HepG2 (cell line): ENCODE measurements around the gene POLE4.

Source experiments
- CREB1 ChIP-seq, 2 experiments: fragments of 450-650 bp in 1 of 2; IDR thresholded peaks; 2 replicates each; pipeline ENCODE4 v1.6.1; 2016 to 2017; ENCODE audit warnings: control low read depth in 1 of 2, mild to moderate bottlenecking in 1 of 2, missing compliant biosample characterization in 1 of 2, missing genetic modification characterization in 1 of 2
- EZH2 ChIP-seq: conservative IDR thresholded peaks from 2 replicates; pipeline ENCODE4 v1.6.1; 2012; ENCODE audit warnings: mild to moderate bottlenecking, low read depth, low read length, moderate library complexity
- NR3C1 ChIP-seq: sonication (generic); formaldehyde crosslinking; IDR thresholded peaks from 2 replicates; pipeline ENCODE4 v1.4.0; 2020; ENCODE audit warnings: missing genetic modification reagents

DNA sequence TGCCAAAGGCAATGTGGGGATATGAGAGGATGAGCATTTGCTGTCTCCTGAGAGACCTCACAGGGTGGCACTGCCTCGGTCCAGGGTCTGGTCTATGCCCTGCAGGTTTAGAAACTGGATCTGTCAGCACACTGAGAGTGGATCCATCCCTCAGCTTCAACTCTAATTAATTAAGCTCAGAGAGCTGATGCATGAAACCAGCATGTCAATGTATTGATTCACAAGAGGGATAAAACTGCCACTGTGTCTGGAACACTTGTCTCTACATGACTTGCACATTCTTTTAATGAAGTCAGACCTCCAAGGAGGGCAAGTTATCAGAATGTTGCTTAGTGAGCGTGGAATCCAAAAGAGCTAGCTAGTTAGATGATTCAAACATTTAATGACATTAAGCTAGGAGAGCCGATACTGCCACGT, 22.5 kb upstream of the POLE4 start:
- TF ChIP-seq NR3C1 (no peak), EZH2 (no peak), CREB1 (IDR thresholded peaks at IDR 0.05) (no peak), CREB1 (CRISPR knock-in tag; IDR thresholded peaks at IDR 0.05) (no peak)
